ENCODE measurements around the gene RHBDF1.

The RHBDF1 gene

GRCh38 chr16:74051-74746 is 1.8 kb upstream of the RHBDF1 start:
- Histone ChIP-seq H3K4me2 (ENCODE audit: low read depth, low read length, poor library complexity, severe bottlenecking) (no peak overlapping the region), H3F3A (ENCODE audit: insufficient read depth) (no peaks in the 10 kb centered on the region), H3K4me3 (ENCODE audit: insufficient read depth, low read length, poor library complexity, severe bottlenecking) (no peak overlapping the region), H4K20me1 (ENCODE audit: low read depth, low read length) (no peaks in the 10 kb centered on the region), H2AFZ (ENCODE audit: low read depth, low read length, severe bottlenecking) (no peak overlapping the region), H3K36me3 (ENCODE audit: low read length) (no peaks in the 10 kb centered on the region), H3K27me3 (ENCODE audit: low read length) (no peaks in the 10 kb centered on the region), H3K27ac (ENCODE audit: low read depth, low read length) (no peak overlapping the region), H3K9ac (ENCODE audit: low read length) (no peak overlapping the region), H3K79me2 (ENCODE audit: insufficient read depth, low read length) (no peaks in the 10 kb centered on the region), H3K9me3 (ENCODE audit: insufficient read depth, low read length) (no peaks in the 10 kb centered on the region), H3K9me2 (replicated peaks; ENCODE audit: insufficient read depth, low read length) (no peaks in the 10 kb centered on the region)
- TF ChIP-seq EZH2phosphoT487 (conservative IDR thresholded peaks at IDR 0.05; ENCODE audit: low read length) (no peak), CTCF (IDR thresholded peaks at IDR 0.05; ENCODE audit: insufficient read depth, low read length, poor library complexity, severe bottlenecking) (no peak)

DNA sequence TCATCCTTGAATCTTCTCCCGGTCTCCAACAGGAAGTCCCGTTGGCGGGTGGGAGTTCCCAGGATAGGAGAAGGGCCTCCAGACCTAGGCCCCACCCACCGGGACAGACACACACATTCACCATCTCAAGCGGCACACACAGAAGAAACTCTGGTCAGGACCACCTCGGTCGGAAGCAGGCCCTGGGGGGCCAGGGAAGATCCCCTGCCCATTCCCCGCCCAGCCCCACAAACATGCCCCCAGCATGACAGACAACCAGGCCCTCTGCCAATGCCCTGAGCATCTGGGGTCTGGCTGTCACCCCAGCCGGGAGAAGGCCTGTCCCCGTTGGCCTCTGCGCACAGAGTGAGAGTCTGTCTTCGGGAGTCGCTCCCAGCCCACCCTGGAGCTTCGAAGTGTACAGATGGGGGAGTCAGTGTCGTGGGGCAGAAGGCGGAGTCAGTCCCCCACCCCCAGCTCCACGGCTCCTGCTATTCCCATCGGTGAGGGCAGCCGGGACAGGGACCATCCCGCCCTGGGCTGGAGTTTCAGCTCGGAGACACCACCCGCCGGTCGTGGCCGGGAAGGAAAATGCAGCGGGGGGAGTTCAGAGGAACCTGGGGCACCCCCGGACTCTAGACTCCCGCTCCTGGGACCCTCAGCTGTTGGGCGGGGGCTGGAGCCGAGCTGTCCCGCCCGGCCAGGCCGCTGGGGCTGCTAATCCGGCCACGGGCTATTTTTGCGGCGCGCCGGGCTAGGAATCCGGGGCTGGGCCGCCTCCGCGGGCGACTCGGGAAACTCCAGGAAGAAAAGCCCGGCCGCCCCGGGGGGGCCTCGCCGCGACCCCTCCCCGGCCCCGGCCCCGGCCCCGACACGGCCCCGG is 660 bp downstream of the RHBDF1 start:
- H3K4me3 ChIP-seq (ENCODE audit: insufficient read depth, low read length, poor library complexity, severe bottlenecking), result no peak overlapping the region
- no peak overlapping the region for H3K27ac ChIP-seq (ENCODE audit: low read depth, low read length)
- no peaks in the 10 kb centered on the region for H3K36me3 ChIP-seq (ENCODE audit: low read length)
- no peaks in the 10 kb centered on the region for H3K9me2 ChIP-seq (replicated peaks; ENCODE audit: insufficient read depth, low read length)
- no peaks in the 10 kb centered on the region for H3K9me3 ChIP-seq (ENCODE audit: insufficient read depth, low read length)
- no peak overlapping the region for H2AFZ ChIP-seq (ENCODE audit: low read depth, low read length, severe bottlenecking)
- H3K79me2 ChIP-seq (ENCODE audit: insufficient read depth, low read length), result no peaks in the 10 kb centered on the region
- no peak overlapping the region for H3K9ac ChIP-seq (ENCODE audit: low read length)
- no peaks in the 10 kb centered on the region for H4K20me1 ChIP-seq (ENCODE audit: low read depth, low read length)
- TF ChIP-seq EZH2phosphoT487 (conservative IDR thresholded peaks at IDR 0.05; ENCODE audit: low read length) (no peak), CTCF (IDR thresholded peaks at IDR 0.05; ENCODE audit: insufficient read depth, low read length, poor library complexity, severe bottlenecking) (no peak)
- H3K27me3 ChIP-seq (ENCODE audit: low read length), result no peaks in the 10 kb centered on the region
- H3K4me2 ChIP-seq (ENCODE audit: low read depth, low read length, poor library complexity, severe bottlenecking), result no peak overlapping the region
- H3F3A ChIP-seq (ENCODE audit: insufficient read depth), result no peaks in the 10 kb centered on the region

DNA sequence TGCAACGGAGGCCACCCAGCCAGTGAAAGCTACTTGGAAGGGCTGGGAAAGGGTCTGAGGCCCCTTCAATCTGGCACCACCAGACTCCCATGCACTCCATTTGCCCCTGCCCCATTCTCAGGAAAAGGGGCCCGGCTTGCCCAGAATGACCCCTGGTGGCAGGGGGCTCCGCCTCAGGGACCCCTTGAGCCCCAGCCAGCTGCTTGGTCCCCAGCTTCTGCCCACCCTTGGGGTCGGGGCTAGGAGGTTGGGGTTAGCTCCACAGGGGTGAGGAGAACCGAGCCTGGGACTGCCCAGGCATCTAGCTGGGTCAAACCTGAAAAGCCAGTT is 1.3 kb downstream of the RHBDF1 start:
- Histone ChIP-seq H3K9me3 (ENCODE audit: insufficient read depth, low read length) (no peaks in the 10 kb centered on the region), H3K9ac (ENCODE audit: low read length) (no peak overlapping the region), H3K36me3 (ENCODE audit: low read length) (no peaks in the 10 kb centered on the region), H3K9me2 (replicated peaks; ENCODE audit: insufficient read depth, low read length) (no peaks in the 10 kb centered on the region), H2AFZ (ENCODE audit: low read depth, low read length, severe bottlenecking) (no peak overlapping the region), H3K27me3 (ENCODE audit: low read length) (no peaks in the 10 kb centered on the region), H3K4me2 (ENCODE audit: low read depth, low read length, poor library complexity, severe bottlenecking) (no peak overlapping the region), H3K79me2 (ENCODE audit: insufficient read depth, low read length) (no peaks in the 10 kb centered on the region), H3K4me3 (ENCODE audit: insufficient read depth, low read length, poor library complexity, severe bottlenecking) (no peak overlapping the region), H3F3A (ENCODE audit: insufficient read depth) (no peaks in the 10 kb centered on the region), H4K20me1 (ENCODE audit: low read depth, low read length) (no peaks in the 10 kb centered on the region), H3K27ac (ENCODE audit: low read depth, low read length) (no peak overlapping the region)
- TF ChIP-seq EZH2phosphoT487 (conservative IDR thresholded peaks at IDR 0.05; ENCODE audit: low read length) (no peak), CTCF (IDR thresholded peaks at IDR 0.05; ENCODE audit: insufficient read depth, low read length, poor library complexity, severe bottlenecking) (no peak)

All from SU-DHL-6 (cell line).